Tibial artery (tissue), 4 donors: ENCODE measurements around the gene SMKR1.
"Not testable (repeated sequence)": the region's sequence is repeated elsewhere in the genome, so short reads cannot be mapped to it uniquely, and the experiment has no call there.

Experiments
- DNase-seq, 2 donors: peaks; one replicate each; pipeline ENCODE4 v3.0.0-alpha.2; 2019
- H3K27ac ChIP-seq, 2 donors: fragments of 200-600 bp; sonication (generic) in 1 of 2; 1 replicate in 1 of 2; 2 replicates in 1 of 2; pipeline ENCODE4 v1.5.1; 2018 to 2019; ENCODE audit warnings: mild to moderate bottlenecking in 1 of 2
- H3K27me3 ChIP-seq, 2 donors: fragments of 200-600 bp; sonication (generic) in 1 of 2; one replicate each; pipeline versions ENCODE4 v1.5.1 to v1.6.0; 2016 to 2019
- H3K36me3 ChIP-seq, 3 donors: fragments of 200-600 bp; sonication (generic) in 2 of 3; one replicate each; pipeline ENCODE4 v1.5.1; 2016 to 2019; ENCODE audit warnings: mild to moderate bottlenecking in 2 of 3
- H3K4me1 ChIP-seq, 4 donors: fragments of 200-600 bp; sonication (generic) in 2 of 4; 1 replicate in 3 of 4; 2 replicates in 1 of 4; pipeline ENCODE4 v1.5.1; 2016 to 2019
- H3K4me3 ChIP-seq, 2 donors: fragments of 200-600 bp; sonication (generic) in 1 of 2; 1 replicate in 1 of 2; 2 replicates in 1 of 2; pipeline ENCODE4 v1.5.1; 2018 to 2019; ENCODE audit warnings: mild to moderate bottlenecking in 2 of 2
- H3K9me3 ChIP-seq, 3 donors: fragments of 200-600 bp; sonication (generic) in 1 of 3; one replicate each; pipeline ENCODE4 v1.5.1; 2016 to 2019
- intact Hi-C: fragments of 100-400 bp; cut with DNase I; formaldehyde crosslinking; loops from one replicate; pipeline ENCODE4 v1.15.0; 2023; ENCODE audit warnings: low total_unique reads
- TF ChIP-seq, protein P1 (sequence below), 2 experiments: fragments of 200-600 bp in 1 of 2; fragments of 450-650 bp in 1 of 2; IDR thresholded peaks; one replicate each; pipeline ENCODE4 v1.5.1; 2017 to 2019; ENCODE audit warnings: antibody characterized with exemption in 2 of 2, mild to moderate bottlenecking in 1 of 2, moderate library complexity in 1 of 2

SMKR1 gene

DNA sequence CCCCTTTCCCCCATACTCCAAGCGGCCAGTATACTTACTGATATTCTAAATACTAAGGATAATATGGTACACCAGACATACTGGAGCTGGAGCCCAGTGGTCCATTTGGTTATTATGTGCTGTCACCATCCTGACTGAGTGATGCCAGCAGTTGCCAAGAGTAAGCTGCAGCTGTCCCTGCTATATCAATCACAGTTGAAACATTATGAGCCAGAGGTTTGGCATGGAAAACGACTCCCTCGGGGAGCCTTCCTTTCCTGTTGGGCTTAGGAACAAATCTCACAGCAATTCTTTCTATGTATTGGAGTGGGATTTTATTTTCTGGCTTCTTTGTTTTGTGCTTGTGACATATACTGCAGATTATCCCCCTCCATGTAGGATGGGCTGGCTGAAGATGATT lies 35.5 kb upstream of the SMKR1 start:
- Histone ChIP-seq H3K9me3 (no peaks in the 10 kb centered on the region), H3K4me1 (no peaks in the 10 kb centered on the region), H3K27ac (no peak overlapping the region), H3K36me3 (no peaks in the 10 kb centered on the region), H3K4me3 (no peak overlapping the region), H3K27me3 (peaks cover 0 to 7% of the 10 kb centered on the region in 2 donors)
- TF ChIP-seq, protein P1, sequence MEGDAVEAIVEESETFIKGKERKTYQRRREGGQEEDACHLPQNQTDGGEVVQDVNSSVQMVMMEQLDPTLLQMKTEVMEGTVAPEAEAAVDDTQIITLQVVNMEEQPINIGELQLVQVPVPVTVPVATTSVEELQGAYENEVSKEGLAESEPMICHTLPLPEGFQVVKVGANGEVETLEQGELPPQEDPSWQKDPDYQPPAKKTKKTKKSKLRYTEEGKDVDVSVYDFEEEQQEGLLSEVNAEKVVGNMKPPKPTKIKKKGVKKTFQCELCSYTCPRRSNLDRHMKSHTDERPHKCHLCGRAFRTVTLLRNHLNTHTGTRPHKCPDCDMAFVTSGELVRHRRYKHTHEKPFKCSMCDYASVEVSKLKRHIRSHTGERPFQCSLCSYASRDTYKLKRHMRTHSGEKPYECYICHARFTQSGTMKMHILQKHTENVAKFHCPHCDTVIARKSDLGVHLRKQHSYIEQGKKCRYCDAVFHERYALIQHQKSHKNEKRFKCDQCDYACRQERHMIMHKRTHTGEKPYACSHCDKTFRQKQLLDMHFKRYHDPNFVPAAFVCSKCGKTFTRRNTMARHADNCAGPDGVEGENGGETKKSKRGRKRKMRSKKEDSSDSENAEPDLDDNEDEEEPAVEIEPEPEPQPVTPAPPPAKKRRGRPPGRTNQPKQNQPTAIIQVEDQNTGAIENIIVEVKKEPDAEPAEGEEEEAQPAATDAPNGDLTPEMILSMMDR (IDR thresholded peaks at IDR 0.05) = no peak
- DNase-seq = no peak
- intact Hi-C loops = loop anchor here (5.0 kb wide), 1 partner anchor 249 kb away; no protein-coding TSS in a partner anchor

DNA sequence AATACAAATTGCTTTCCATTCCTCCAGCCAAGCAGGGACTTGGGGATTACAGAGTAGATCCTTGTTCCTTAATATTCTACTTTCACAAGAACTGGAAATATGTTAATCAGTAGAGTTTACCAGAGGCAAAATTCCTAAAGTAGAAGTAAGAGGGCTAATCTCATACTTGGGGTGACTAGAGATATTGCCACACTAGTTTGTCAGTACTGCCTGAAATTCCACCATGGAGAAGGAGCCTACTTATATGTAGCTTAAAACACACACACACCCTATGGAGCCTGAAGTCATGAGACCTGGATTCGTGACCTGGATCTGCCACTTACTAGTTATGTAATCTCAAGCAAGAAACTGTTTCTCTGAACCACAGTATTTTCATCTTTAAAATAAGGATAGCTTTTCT lies 34.2 kb upstream of the SMKR1 start:
- Histone ChIP-seq H3K9me3 (no peaks in the 10 kb centered on the region), H3K4me1 (no peaks in the 10 kb centered on the region), H3K27me3 (peaks cover 0 to 4% of the 10 kb centered on the region in 2 donors), H3K4me3 (no peak overlapping the region), H3K36me3 (no peaks in the 10 kb centered on the region), H3K27ac (no peak overlapping the region)
- TF ChIP-seq, protein P1 (IDR thresholded peaks at IDR 0.05) = no peak
- intact Hi-C loops = loop anchor here (5.0 kb wide), 1 partner anchor 251 kb away; no protein-coding TSS in a partner anchor
- DNase-seq = no peak

DNA sequence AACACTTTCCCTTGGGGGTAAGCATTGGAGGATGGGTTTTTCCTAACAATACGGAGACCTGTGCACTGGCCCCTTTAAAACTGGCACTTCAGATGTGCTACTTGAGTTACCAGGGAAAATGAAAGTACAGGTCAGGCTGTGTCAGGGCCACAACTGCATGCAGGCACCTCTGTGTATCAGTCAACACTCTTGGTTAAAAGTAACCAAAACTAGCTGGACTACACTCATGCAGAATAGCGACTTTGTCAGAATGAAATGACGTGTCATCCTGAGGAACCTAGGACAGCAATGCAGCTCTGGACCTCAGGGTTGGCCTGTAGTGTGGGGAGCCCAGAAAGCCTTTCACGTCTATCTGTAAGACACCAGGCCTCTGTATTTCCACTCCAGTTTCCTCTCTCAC lies 33.8 kb upstream of the SMKR1 start:
- H3K9me3 ChIP-seq = no peaks in the 10 kb centered on the region
- DNase-seq = no peak
- peaks cover 0 to 4% of the 10 kb centered on the region in 2 donors for H3K27me3 ChIP-seq
- H3K36me3 ChIP-seq = no peaks in the 10 kb centered on the region
- no peaks in the 10 kb centered on the region for H3K4me1 ChIP-seq
- TF ChIP-seq, protein P1 (IDR thresholded peaks at IDR 0.05) = no peak
- intact Hi-C loops = loop anchor here (5.0 kb wide), 1 partner anchor 251 kb away; no protein-coding TSS in a partner anchor
- no peak overlapping the region for H3K4me3 ChIP-seq
- no peak overlapping the region for H3K27ac ChIP-seq

DNA sequence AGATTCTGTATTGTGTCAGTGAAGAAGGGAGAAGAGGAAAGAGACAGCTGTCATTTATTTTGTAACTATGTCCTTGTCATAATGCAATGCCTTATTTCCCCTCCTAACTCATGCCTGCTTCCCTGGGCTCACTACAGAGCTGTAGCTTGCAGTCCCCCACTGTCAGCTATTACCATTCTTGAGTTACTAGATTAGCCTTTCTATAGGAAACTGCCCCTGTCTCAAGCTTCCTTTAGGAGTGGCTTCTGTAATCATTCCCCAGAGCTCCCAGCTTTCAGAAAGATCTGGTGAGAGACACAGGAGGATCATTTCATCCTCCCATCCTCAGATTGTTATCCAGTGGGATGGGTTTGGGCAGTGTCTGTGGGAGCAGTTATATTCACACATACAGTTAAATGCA lies 32.4 kb upstream of the SMKR1 start:
- intact Hi-C loops = loop anchor here (5.0 kb wide), 1 partner anchor 253 kb away; no protein-coding TSS in a partner anchor
- Histone ChIP-seq H3K27ac (no peak overlapping the region), H3K9me3 (no peaks in the 10 kb centered on the region), H3K4me1 (no peaks in the 10 kb centered on the region), H3K4me3 (no peak overlapping the region), H3K27me3 (no peaks in the 10 kb centered on the region), H3K36me3 (no peaks in the 10 kb centered on the region)
- DNase-seq = no peak
- TF ChIP-seq, protein P1 (IDR thresholded peaks at IDR 0.05) = no peak

DNA sequence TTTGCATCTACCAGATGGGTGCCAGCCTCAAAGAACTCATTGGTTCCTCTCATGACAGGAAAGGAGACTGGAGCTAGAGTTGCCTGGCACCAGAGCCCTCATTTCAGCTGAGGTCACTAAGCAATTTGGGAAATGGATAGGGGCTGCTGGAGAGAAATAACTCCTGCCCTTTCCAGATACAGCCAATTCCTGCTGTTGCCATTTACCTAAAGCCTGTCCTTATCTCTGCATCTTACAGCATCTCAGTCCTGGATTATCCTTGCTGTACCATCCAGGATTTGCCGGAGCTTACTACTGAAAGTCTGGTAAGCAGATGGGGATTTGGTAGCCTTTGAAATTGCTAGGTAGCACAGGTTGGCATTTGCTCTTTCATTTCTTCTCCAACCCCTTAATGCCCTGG lies 31.9 kb upstream of the SMKR1 start:
- Histone ChIP-seq H3K36me3 (no peaks in the 10 kb centered on the region), H3K27ac (no peak overlapping the region), H3K9me3 (no peaks in the 10 kb centered on the region), H3K27me3 (no peaks in the 10 kb centered on the region), H3K4me3 (no peak overlapping the region), H3K4me1 (no peaks in the 10 kb centered on the region)
- TF ChIP-seq, protein P1 (IDR thresholded peaks at IDR 0.05) = no peak
- DNase-seq = no peak
- intact Hi-C loops = no loop called here

DNA sequence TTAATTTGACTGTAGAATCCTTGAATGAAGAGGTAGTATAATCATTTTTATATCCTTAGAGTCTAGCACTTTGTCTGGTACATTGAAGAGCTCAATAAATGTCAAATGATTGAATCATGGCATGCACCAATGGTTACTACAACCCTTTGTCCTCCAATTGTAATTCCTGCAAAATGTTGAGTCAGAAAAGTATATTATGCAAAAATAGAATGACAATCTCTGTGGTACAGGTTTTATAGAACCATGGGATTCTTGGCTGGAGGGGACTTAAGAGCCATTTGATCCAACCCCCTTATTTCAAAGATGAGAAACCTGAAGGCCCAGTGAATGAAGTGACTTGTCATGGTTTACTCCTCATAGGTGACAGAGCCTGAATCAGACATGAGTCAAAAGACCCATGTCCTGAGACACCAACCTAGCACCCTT lies 30.9 kb upstream of the SMKR1 start:
- TF ChIP-seq, protein P1 (IDR thresholded peaks at IDR 0.05) = no peak
- no peaks in the 10 kb centered on the region for H3K9me3 ChIP-seq
- intact Hi-C loops = no loop called here
- H3K36me3 ChIP-seq = no peaks in the 10 kb centered on the region
- H3K4me3 ChIP-seq = no peak overlapping the region
- no peaks in the 10 kb centered on the region for H3K4me1 ChIP-seq
- no peaks in the 10 kb centered on the region for H3K27me3 ChIP-seq
- H3K27ac ChIP-seq = no peak overlapping the region
- no peak for DNase-seq

DNA sequence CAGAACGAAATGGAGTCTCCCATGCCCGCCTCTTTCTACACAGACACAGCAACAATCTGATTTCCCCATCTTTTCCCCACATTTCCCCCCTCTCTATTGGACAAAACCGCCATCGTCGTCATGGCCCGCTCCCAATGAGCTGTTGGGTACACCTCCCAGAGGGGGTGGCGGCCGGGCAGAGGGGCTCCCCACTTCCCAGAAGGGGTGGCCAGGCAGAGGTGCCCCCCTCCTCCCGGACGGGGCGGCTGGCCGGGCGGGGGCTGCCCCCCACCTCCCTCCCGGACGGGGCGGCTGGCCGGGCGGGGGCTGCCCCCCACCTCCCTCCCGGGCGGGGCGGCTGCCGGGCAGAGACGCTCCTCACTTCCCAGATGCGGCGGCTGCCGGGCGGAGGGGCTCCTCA lies 26.4 kb upstream of the SMKR1 start:
- DNase-seq, H3K4me1 ChIP-seq, H3K36me3 ChIP-seq, H3K9me3 ChIP-seq, H3K4me3 ChIP-seq, H3K27ac ChIP-seq, H3K27me3 ChIP-seq: not testable (repeated sequence)
- intact Hi-C loops = loop anchor here (2.0 kb wide), 1 partner anchor 109 kb away; no protein-coding TSS in a partner anchor

DNA sequence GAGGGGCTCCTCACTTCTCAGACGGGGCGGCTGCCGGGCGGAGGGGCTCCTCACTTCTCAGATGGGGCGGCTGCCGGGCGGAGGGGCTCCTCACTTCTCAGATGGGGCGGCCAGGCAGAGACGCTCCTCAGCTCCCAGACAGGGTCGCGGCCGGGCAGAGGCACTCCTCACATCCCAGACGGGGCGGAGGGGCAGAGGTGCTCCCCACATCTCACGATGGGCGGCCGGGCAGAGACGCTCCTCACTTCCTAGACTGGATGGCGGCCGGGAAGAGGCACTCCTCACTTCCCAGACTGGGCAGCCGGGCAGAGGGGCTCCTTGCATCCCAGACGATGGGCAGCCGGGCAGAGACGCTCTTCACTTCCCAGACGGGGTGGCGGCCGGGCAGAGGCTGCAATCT lies 25.9 kb upstream of the SMKR1 start:
- H3K36me3 ChIP-seq, H3K4me3 ChIP-seq, H3K27ac ChIP-seq, DNase-seq, H3K9me3 ChIP-seq, intact Hi-C loops, H3K27me3 ChIP-seq, H3K4me1 ChIP-seq: not testable (repeated sequence)
